ENCODE measurements around the gene PTCH1.

GRCh38 chr9:95413793-95414192, 103.0 kb downstream of the PTCH1 start:
- TF ChIP-seq CTCF (conservative IDR thresholded peaks at IDR 0.05 in 1 of 2, IDR thresholded peaks at IDR 0.05 in 1 of 2; ENCODE audit: low read depth in 1 of 2, low read length in 2 of 2) (no peak), EZH2 (IDR thresholded peaks at IDR 0.05; ENCODE audit: low read length, missing control alignments) (no peak)

Measured in fibroblast of lung (primary cell).